A673 (cell line): ENCODE measurements around the gene AQP12B. TPM values are rescaled to one million over a fixed set of nuclear protein-coding genes. Genes with fewer than 3 reads are reported as not detected.

Experiments used
- BruUV-seq: library from RNA; stranded (reverse); fragments of 400-500 nt; replicated peaks from 2 replicates; lab custom pipeline; 2021; lab: Mats Ljungman, UMichigan
- CTCF ChIA-PET: fragments of 300-600 bp; sonication (Branson Sonifier 250); formaldehyde crosslinking; loops from one replicate; lab custom pipeline; 2022; ENCODE audit warnings: antibody characterized with exemption; lab: Charles Lee
- POLR2A ChIA-PET: fragments of 300-600 bp; sonication (Branson Sonifier 250); formaldehyde crosslinking; loops from one replicate; lab custom pipeline; 2022; ENCODE audit warnings: antibody characterized with exemption; ENCODE audit not compliant: low non-redundant PET; lab: Charles Lee
- DNase-seq: peaks from one replicate; pipeline ENCODE4 v3.0.0-alpha.2; 2015; ENCODE audit warnings: low spot score
- H3K27ac ChIP-seq: fragments of 200-600 bp; sonication (generic); 2 replicates; pipeline ENCODE4 v1.5.1; 2016; ENCODE audit warnings: mixed run types, low read depth, mild to moderate bottlenecking, mixed read lengths, antibody characterized with exemption, low read length; ENCODE audit not compliant: poor library complexity, severe bottlenecking
- H3K27me3 ChIP-seq: fragments of 200-600 bp; sonication (generic); replicated peaks from 2 replicates; pipeline ENCODE4 v1.6.1; 2017; ENCODE audit warnings: mixed run types, low read depth, mild to moderate bottlenecking, mixed read lengths, antibody characterized with exemption, low read length; ENCODE audit not compliant: insufficient read depth, poor library complexity
- H3K36me3 ChIP-seq: fragments of 200-600 bp; sonication (generic); 2 replicates; pipeline ENCODE4 v1.6.1; 2016; ENCODE audit warnings: mixed run types, mild to moderate bottlenecking, mixed read lengths, antibody characterized with exemption, low read length; ENCODE audit not compliant: insufficient read depth, poor library complexity, severe bottlenecking
- H3K4me1 ChIP-seq: fragments of 200-600 bp; sonication (generic); 2 replicates; pipeline ENCODE4 v1.6.1; 2017; ENCODE audit warnings: mixed run types, mild to moderate bottlenecking, mixed read lengths, antibody characterized with exemption, low read length; ENCODE audit not compliant: insufficient read depth, poor library complexity, severe bottlenecking
- H3K4me3 ChIP-seq: fragments of 200-600 bp; sonication (generic); 2 replicates; pipeline ENCODE4 v1.5.1; 2016; ENCODE audit warnings: low read depth, mixed run types, mild to moderate bottlenecking, mixed read lengths, low read length; ENCODE audit not compliant: poor library complexity, severe bottlenecking
- H3K9me3 ChIP-seq: fragments of 200-600 bp; sonication (generic); 2 replicates; pipeline ENCODE4 v1.6.1; 2016; ENCODE audit warnings: mixed run types, low read depth, mild to moderate bottlenecking, mixed read lengths, antibody characterized with exemption, low read length; ENCODE audit not compliant: poor library complexity, severe bottlenecking
- EZH2 ChIP-seq: fragments of 200-600 bp; sonication (generic); IDR thresholded peaks from 2 replicates; pipeline ENCODE4 v1.6.1; 2017; ENCODE audit warnings: borderline replicate concordance, low read depth, mild to moderate bottlenecking, mixed read lengths, antibody characterized with exemption, low read length; ENCODE audit not compliant: poor library complexity, severe bottlenecking
- intact Hi-C: fragments of 100-400 bp; cut with micrococcal nuclease; formaldehyde crosslinking; loops from one replicate; pipeline ENCODE4 v1.10.0; 2022; ENCODE audit not compliant: unreplicated experiment
- total RNA-seq: library from RNA; stranded (reverse); gene quantifications from 2 replicates; pipeline ENCODE4 v1.2.3, GENCODE V29; 2021
- TF ChIP-seq, protein P1 (sequence below): fragments of 300-800, 200-600 bp; sonication (generic); conservative IDR thresholded peaks from 2 replicates; pipeline ENCODE4 v1.5.1; 2017; ENCODE audit warnings: low read depth, mild to moderate bottlenecking, antibody characterized with exemption, low read length, moderate library complexity, mixed read lengths

The AQP12B gene
- total RNA-seq, 1 experiment from 2014 or later, result not detected

DNA sequence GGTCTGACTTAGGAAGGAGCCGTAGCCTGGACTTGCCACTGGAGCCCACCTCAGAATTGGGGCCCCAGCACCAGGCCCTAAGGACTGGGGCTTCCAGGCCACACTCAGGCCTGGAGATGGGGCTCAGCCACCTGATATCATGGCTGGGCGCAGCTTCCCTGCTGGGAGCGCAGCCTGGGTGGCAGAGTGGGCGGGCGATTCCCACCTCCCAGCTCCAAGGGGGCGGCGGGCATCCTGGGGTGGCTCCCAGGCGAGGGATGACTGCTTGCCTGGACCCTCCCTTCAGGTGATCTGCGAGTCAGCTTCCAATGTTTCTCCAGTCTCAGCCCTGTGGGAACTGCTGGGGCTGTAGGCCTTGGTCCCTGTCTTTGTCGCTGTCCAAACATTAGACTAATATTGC is 37.3 kb downstream of the AQP12B start:
- H3K9me3 ChIP-seq, result no peaks in the 10 kb centered on the region
- no peak for DNase-seq
- no peaks in the 10 kb centered on the region for H3K36me3 ChIP-seq
- no peak for TF ChIP-seq EZH2
- TF ChIP-seq, protein P1, sequence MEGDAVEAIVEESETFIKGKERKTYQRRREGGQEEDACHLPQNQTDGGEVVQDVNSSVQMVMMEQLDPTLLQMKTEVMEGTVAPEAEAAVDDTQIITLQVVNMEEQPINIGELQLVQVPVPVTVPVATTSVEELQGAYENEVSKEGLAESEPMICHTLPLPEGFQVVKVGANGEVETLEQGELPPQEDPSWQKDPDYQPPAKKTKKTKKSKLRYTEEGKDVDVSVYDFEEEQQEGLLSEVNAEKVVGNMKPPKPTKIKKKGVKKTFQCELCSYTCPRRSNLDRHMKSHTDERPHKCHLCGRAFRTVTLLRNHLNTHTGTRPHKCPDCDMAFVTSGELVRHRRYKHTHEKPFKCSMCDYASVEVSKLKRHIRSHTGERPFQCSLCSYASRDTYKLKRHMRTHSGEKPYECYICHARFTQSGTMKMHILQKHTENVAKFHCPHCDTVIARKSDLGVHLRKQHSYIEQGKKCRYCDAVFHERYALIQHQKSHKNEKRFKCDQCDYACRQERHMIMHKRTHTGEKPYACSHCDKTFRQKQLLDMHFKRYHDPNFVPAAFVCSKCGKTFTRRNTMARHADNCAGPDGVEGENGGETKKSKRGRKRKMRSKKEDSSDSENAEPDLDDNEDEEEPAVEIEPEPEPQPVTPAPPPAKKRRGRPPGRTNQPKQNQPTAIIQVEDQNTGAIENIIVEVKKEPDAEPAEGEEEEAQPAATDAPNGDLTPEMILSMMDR, result no peak
- CTCF ChIA-PET, result no interaction called here
- no peak overlapping the region for H3K27ac ChIP-seq
- BruUV-seq, result no TSS peak
- peaks cover 58% of the 10 kb centered on the region for H3K27me3 ChIP-seq
- no peak overlapping the region for H3K4me3 ChIP-seq
- intact Hi-C loops, result no loop called here
- POLR2A ChIA-PET, result no interaction called here
- no peaks in the 10 kb centered on the region for H3K4me1 ChIP-seq

DNA sequence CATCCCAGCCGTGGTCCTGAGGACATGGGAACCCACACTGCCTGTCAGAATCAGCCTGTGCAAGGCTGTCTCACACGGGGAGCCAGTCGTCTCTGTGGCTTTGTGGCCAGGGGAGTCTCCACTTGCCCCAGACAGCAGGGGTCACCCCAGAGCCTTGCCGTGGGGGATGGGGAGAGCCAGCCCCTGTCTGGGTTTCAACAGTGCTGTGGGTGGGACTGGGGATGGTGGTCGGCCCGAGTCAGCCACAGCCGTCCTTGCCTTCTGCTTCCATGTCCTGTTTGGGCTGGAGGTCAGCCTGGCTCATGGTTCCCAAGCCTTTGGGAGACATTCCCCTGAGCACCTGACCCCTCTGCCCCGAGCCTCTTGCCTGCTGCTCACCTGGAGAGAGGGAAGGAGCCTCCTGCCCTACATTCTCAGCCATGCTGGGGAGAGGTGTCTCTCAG is 37.8 kb downstream of the AQP12B start:
- H3K27me3 ChIP-seq, result peaks cover 54% of the 10 kb centered on the region
- TF ChIP-seq, protein P1, result no peak
- TF ChIP-seq EZH2, result no peak
- H3K4me1 ChIP-seq, result no peaks in the 10 kb centered on the region
- H3K27ac ChIP-seq, result no peak overlapping the region
- ChIA-PET POLR2A (no interaction called here), CTCF (no interaction called here)
- intact Hi-C loops, result no loop called here
- no peaks in the 10 kb centered on the region for H3K36me3 ChIP-seq
- no peak for DNase-seq
- no peaks in the 10 kb centered on the region for H3K9me3 ChIP-seq
- BruUV-seq, result no TSS peak
- no peak overlapping the region for H3K4me3 ChIP-seq

DNA sequence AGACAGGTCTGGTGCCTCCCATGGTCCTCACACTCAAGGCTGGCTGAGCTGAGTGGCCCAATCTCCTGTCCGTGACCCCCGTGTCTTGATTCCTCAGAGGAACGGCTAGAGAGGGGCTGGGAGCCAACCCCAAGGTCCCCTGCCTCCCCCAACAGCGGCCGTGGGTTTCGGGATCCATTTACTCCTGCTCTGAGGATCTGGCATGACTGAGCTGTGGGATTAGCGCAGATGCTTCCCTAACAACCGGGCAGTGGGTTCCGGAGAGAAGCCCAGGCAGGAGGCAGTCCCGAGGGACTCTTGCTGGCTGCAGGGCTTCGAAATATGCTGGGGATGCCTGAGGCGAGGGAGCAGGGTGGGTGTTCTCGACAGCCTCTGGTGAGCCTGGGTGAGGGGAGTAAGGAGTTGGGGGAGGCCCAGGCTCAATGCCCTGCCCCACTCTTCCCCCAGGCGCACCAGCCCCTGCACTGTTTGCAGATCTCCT is 38.5 kb downstream of the AQP12B start:
- no peak for TF ChIP-seq EZH2
- TF ChIP-seq, protein P1, result no peak
- Histone ChIP-seq H3K27ac (no peak overlapping the region), H3K9me3 (no peaks in the 10 kb centered on the region), H3K4me3 (no peak overlapping the region), H3K27me3 (peaks cover 52% of the 10 kb centered on the region), H3K36me3 (no peaks in the 10 kb centered on the region), H3K4me1 (no peaks in the 10 kb centered on the region)
- POLR2A ChIA-PET, result no interaction called here
- no TSS peak for BruUV-seq
- intact Hi-C loops, result no loop called here
- peak; percentile 41 for DNase-seq
- CTCF ChIA-PET, result no interaction called here
